OCI-LY7 (cell line): ENCODE data around the gene USP21. TPM values are rescaled to one million over a fixed set of nuclear protein-coding genes. Genes with fewer than 3 reads are reported as not detected.

Source experiments
- BruUV-seq: library from RNA; stranded (reverse); fragments of 400-500 nt; replicated peaks from 2 replicates; lab custom pipeline; 2021; lab: Mats Ljungman, UMichigan
- CTCF ChIA-PET: fragments of 300-600 bp; sonication (Branson Sonifier 250); formaldehyde crosslinking; loops from one replicate; lab custom pipeline; 2022; ENCODE audit warnings: antibody characterized with exemption; ENCODE audit not compliant: unreplicated experiment; lab: Charles Lee
- POLR2A ChIA-PET: fragments of 300-600 bp; sonication (Branson Sonifier 250); formaldehyde crosslinking; loops from one replicate; lab custom pipeline; 2022; ENCODE audit warnings: antibody characterized with exemption; lab: Charles Lee
- DNase-seq: peaks from one replicate; pipeline ENCODE4 v3.0.0-alpha.2; 2015; ENCODE audit warnings: low spot score
- H2AFZ ChIP-seq: fragments of 200-600 bp; sonication (generic), shearing (Covaris generic); 2 replicates; pipeline ENCODE4 v1.6.1; 2014; ENCODE audit warnings: mild to moderate bottlenecking, antibody characterized with exemption, low read length, moderate library complexity
- H3K27ac ChIP-seq: fragments of 200-600 bp; sonication (generic); 2 replicates; pipeline ENCODE4 v1.5.1; 2014; ENCODE audit warnings: mixed run types, low read depth, mild to moderate bottlenecking, moderate library complexity, low read length, inconsistent platforms; ENCODE audit not compliant: poor library complexity, severe bottlenecking
- H3K36me3 ChIP-seq: fragments of 200-600 bp; sonication (generic); 2 replicates; pipeline ENCODE4 v1.6.1; 2014; ENCODE audit warnings: mild to moderate bottlenecking, antibody characterized with exemption, low read length, moderate library complexity, mixed read lengths; ENCODE audit not compliant: insufficient read depth
- H3K4me1 ChIP-seq: fragments of 200-600 bp; sonication (generic); 2 replicates; pipeline ENCODE4 v1.5.1; 2014; ENCODE audit warnings: mild to moderate bottlenecking, low read length; ENCODE audit not compliant: insufficient read depth, poor library complexity, severe bottlenecking
- H3K4me2 ChIP-seq: fragments of 200-600 bp; sonication (generic); 2 replicates; pipeline ENCODE4 v1.6.1; 2014; ENCODE audit warnings: mild to moderate bottlenecking, low read length
- H3K4me3 ChIP-seq: fragments of 200-600 bp; sonication (generic); 2 replicates; pipeline ENCODE4 v1.5.1; 2014; ENCODE audit warnings: mild to moderate bottlenecking, low read depth, low read length; ENCODE audit not compliant: poor library complexity, severe bottlenecking
- H3K79me2 ChIP-seq: fragments of 200-600 bp; sonication (generic); 2 replicates; pipeline ENCODE4 v1.6.1; 2016; ENCODE audit warnings: low read depth, mild to moderate bottlenecking, low read length, moderate library complexity, mixed read lengths; ENCODE audit not compliant: insufficient read depth
- H3K9me2 ChIP-seq: fragments of 200-600 bp; sonication (generic); 2 replicates; pipeline ENCODE4 v1.6.1; 2016; ENCODE audit warnings: mild to moderate bottlenecking, low read length, mixed read lengths; ENCODE audit not compliant: insufficient read depth
- H3K9me3 ChIP-seq: fragments of 200-600 bp; sonication (generic); 2 replicates; pipeline ENCODE4 v1.6.1; 2014; ENCODE audit warnings: mild to moderate bottlenecking, mixed run types, low read length, mixed read lengths
- H4K20me1 ChIP-seq: fragments of 200-600 bp; sonication (generic); 2 replicates; pipeline ENCODE4 v1.6.1; 2014; ENCODE audit warnings: mild to moderate bottlenecking, antibody characterized with exemption, low read length, moderate library complexity, mixed read lengths; ENCODE audit not compliant: insufficient read depth
- EZH2phosphoT487 ChIP-seq: fragments of 200-600 bp; sonication (generic); IDR thresholded peaks from 2 replicates; pipeline ENCODE4 v1.6.1; 2018; ENCODE audit warnings: low read depth, borderline replicate concordance, mild to moderate bottlenecking, mixed run types, antibody characterized with exemption, low read length, moderate library complexity, mixed read lengths
- intact Hi-C: fragments of 100-400 bp; cut with micrococcal nuclease; formaldehyde crosslinking; loops from one replicate; pipeline ENCODE4 v1.10.0; 2022; ENCODE audit not compliant: unreplicated experiment
- total RNA-seq, 2 experiments: library from RNA; depleted of rRNA in 1 of 2; stranded (reverse); fragments of >200 nt in 1 of 2; shearing (Covaris generic) in 1 of 2; gene quantifications; 2 replicates each; pipeline ENCODE4 v1.2.3, GENCODE V29; 2014 to 2022
- TF ChIP-seq, protein P1 (sequence below): fragments of 200-600 bp; sonication (generic); conservative IDR thresholded peaks from 2 replicates; pipeline ENCODE4 v1.5.1; 2014; ENCODE audit warnings: mild to moderate bottlenecking, antibody characterized with exemption, low read length, moderate library complexity, mixed read lengths

Gene USP21
- total RNA-seq, 2 experiments from 2014 or later = 18.4 to 29.5 TPM

DNA sequence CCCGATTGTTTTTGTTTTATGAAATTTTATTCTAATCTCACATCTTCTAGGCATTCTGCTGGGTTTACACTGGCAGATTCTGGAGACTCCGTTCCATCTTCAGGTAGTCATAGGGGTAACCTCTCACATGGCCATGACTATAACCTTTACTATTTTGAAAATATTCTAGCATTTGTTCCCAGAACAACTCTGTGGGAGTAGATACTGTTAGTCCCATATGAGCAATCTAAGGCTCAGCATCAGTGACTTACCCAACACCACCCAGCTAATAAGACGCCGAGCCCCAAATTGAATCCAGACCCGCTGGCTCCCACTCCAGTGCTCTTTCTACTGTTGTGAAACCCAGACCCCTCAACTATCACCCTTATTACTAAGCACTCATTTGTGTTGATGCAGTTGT, 29.7 kb downstream of the USP21 start:
- Histone ChIP-seq H3K4me3 (no peak overlapping the region), H2AFZ (no peak overlapping the region), H3K4me1 (peaks cover 48% of the 10 kb centered on the region), H3K27ac (no peak overlapping the region), H4K20me1 (no peaks in the 10 kb centered on the region), H3K9me3 (no peaks in the 10 kb centered on the region), H3K36me3 (no peaks in the 10 kb centered on the region), H3K79me2 (no peaks in the 10 kb centered on the region), H3K9me2 (no peaks in the 10 kb centered on the region), H3K4me2 (no peak overlapping the region)
- TF ChIP-seq, protein P1, sequence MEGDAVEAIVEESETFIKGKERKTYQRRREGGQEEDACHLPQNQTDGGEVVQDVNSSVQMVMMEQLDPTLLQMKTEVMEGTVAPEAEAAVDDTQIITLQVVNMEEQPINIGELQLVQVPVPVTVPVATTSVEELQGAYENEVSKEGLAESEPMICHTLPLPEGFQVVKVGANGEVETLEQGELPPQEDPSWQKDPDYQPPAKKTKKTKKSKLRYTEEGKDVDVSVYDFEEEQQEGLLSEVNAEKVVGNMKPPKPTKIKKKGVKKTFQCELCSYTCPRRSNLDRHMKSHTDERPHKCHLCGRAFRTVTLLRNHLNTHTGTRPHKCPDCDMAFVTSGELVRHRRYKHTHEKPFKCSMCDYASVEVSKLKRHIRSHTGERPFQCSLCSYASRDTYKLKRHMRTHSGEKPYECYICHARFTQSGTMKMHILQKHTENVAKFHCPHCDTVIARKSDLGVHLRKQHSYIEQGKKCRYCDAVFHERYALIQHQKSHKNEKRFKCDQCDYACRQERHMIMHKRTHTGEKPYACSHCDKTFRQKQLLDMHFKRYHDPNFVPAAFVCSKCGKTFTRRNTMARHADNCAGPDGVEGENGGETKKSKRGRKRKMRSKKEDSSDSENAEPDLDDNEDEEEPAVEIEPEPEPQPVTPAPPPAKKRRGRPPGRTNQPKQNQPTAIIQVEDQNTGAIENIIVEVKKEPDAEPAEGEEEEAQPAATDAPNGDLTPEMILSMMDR = no peak
- TF ChIP-seq EZH2phosphoT487 = no peak
- intact Hi-C loops = no loop called here
- BruUV-seq = no TSS peak
- CTCF ChIA-PET = no interaction called here
- no peak for DNase-seq
- POLR2A ChIA-PET = no interaction called here

DNA sequence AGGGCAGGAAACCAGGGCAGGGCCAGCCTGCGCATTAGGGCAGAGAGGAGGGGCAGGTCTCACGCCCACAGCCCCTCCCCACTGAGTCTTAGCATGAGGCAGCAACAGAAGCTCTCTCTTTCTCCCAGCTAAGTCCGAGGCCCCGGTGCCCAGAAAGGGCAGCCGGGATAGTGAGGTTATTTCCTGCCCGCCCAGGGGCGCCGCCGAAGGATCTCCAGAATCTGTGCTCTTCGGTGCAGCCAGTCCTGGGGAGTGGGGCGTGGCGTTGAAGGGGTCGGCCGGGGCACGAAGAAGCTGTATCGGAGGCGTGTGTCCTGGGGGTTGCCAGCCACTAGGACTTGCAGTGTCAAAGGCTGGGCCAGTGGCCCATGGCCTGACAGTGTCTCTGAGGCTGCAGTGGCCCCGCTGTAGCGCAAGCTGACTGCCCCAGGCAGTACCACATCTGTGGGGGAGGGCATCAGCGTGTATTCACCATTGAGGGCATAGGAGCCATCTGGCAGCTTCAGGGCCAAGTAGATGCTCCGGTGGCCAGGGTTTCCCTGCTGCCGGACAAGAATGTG, 31.7 kb downstream of the USP21 start:
- POLR2A ChIA-PET = interaction anchor here (1.0 to 2.2 kb wide), 5 partner anchors 8 to 35 kb away, joined by 3 to 5 read pairs (median 5); partner anchors contain the start of genes B4GALT3 and TOMM40L
- DNase-seq = no peak
- TF ChIP-seq, protein P1 = no peak
- TF ChIP-seq EZH2phosphoT487 = no peak
- H3K27ac ChIP-seq = no peak overlapping the region
- no peaks in the 10 kb centered on the region for H3K9me2 ChIP-seq
- no peak overlapping the region for H2AFZ ChIP-seq
- CTCF ChIA-PET = interaction anchor here (1.2 to 1.9 kb wide), 3 partner anchors 9 to 35 kb away, joined by 5 to 10 read pairs (median 7); partner anchors contain the start of genes NDUFS2 and TOMM40L
- H3K36me3 ChIP-seq = no peaks in the 10 kb centered on the region
- no peaks in the 10 kb centered on the region for H4K20me1 ChIP-seq
- BruUV-seq = no TSS peak
- intact Hi-C loops = loop anchor here (5.0 kb wide), 1 partner anchor 191 kb away; no protein-coding TSS in a partner anchor
- no peak overlapping the region for H3K4me2 ChIP-seq
- H3K9me3 ChIP-seq = no peaks in the 10 kb centered on the region
- no peaks in the 10 kb centered on the region for H3K79me2 ChIP-seq
- H3K4me3 ChIP-seq = no peak overlapping the region
- H3K4me1 ChIP-seq = peaks cover 45% of the 10 kb centered on the region

DNA sequence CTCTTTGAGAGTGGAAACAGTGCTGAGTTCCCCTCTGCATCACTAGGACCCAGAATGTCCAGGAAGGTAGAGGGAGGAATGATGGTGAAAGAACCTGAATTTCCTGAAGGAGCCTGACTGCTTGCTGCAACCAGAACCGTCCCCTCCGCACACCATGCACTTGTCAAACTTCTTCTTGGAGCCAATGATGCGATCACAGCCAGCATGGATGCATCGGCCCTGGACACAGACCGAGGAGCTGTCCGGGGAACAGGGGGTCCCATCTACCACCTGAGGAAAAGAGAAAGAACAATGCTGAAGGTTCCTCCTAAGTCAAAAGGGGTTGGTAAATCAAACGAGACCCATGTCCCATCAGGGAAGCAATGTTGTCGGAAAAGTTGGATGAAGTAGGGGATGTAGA, 32.7 kb downstream of the USP21 start:
- ChIA-PET POLR2A (interaction anchor here (0.5 to 2.2 kb wide), 9 partner anchors 9 to 193 kb away, joined by 3 to 5 read pairs (median 4); partner anchors contain the start of genes B4GALT3 and TOMM40L), CTCF (interaction anchor here (1.0 to 1.9 kb wide), 5 partner anchors 10 to 190 kb away, joined by 3 to 10 read pairs (median 5); partner anchors contain the start of genes NDUFS2 and TOMM40L)
- no peak overlapping the region for H3K4me3 ChIP-seq
- H3K79me2 ChIP-seq = no peaks in the 10 kb centered on the region
- TF ChIP-seq EZH2phosphoT487 = no peak
- BruUV-seq = no TSS peak
- no peaks in the 10 kb centered on the region for H3K9me2 ChIP-seq
- intact Hi-C loops = loop anchor here (1.0 to 5.0 kb wide), 3 partner anchors 33 to 190 kb away; no protein-coding TSS in a partner anchor
- no peaks in the 10 kb centered on the region for H3K9me3 ChIP-seq
- no peak for DNase-seq
- no peak overlapping the region for H3K27ac ChIP-seq
- no peak overlapping the region for H3K4me2 ChIP-seq
- H2AFZ ChIP-seq = peak overlapping the region; percentile 70; the same call in 1 of the 2 replicates
- H3K36me3 ChIP-seq = no peaks in the 10 kb centered on the region
- H4K20me1 ChIP-seq = no peaks in the 10 kb centered on the region
- H3K4me1 ChIP-seq = peaks cover 36% of the 10 kb centered on the region
